Type B pancreatic cell (in vitro differentiated cells): ENCODE data around the gene ZNF345. TPM values are rescaled to one million over a fixed set of nuclear protein-coding genes. Genes with fewer than 3 reads are reported as not detected.

Source experiments
- DNase-seq: peaks from one replicate; pipeline ENCODE4 v3.0.0; 2021; ENCODE audit warnings: mixed read lengths; ENCODE audit not compliant: unreplicated experiment; ENCODE audit errors: extremely low spot score
- H3K27ac Mint-ChIP-seq: 2 replicates; pipeline ENCODE4 v1.8.0; 2021; ENCODE audit warnings: mild to moderate bottlenecking, mixed read lengths
- H3K27me3 Mint-ChIP-seq: 2 replicates; pipeline ENCODE4 v1.8.0; 2021; ENCODE audit warnings: mixed read lengths
- H3K36me3 Mint-ChIP-seq: 2 replicates; pipeline ENCODE4 v1.8.0; 2021; ENCODE audit warnings: mixed read lengths
- H3K4me1 Mint-ChIP-seq: one replicate; pipeline ENCODE4 v1.8.0; 2021; ENCODE audit warnings: mixed read lengths; ENCODE audit not compliant: unreplicated experiment
- H3K4me3 Mint-ChIP-seq: 2 replicates; pipeline ENCODE4 v1.8.0; 2021; ENCODE audit warnings: mild to moderate bottlenecking, mixed read lengths
- H3K9me3 Mint-ChIP-seq: 2 replicates; pipeline ENCODE4 v1.8.0; 2021; ENCODE audit warnings: mixed read lengths
- long read RNA-seq: library from polyadenylated mRNA; unstranded; transcript quantifications from one replicate; pipeline ENCODE4 v2.0.0, GENCODE V29; 2020
- total RNA-seq: library from RNA; stranded (reverse); gene quantifications from 2 replicates; pipeline ENCODE4 v1.2.1, GENCODE V29; 2021; ENCODE audit warnings: low replicate concordance
- TF ChIP-seq, protein P1 (sequence below): fragments of 200-600 bp; sonication (generic); conservative IDR thresholded peaks from 2 replicates; pipeline ENCODE4 v1.5.0; 2021; ENCODE audit warnings: antibody characterized with exemption, mild to moderate bottlenecking

Gene ZNF345
- total RNA-seq, result 10.9 and 12.5 TPM in 2 replicates
- long read RNA-seq, transcript ZNF345-202 (3 exons, 1,971 nt), result major isoform, 6 of 26 reads
- long read RNA-seq, partial matches to known transcripts, result 4 of 26 reads
- long read RNA-seq, other reads (novel, unspliced or antisense), result 14 of 26 reads

DNA sequence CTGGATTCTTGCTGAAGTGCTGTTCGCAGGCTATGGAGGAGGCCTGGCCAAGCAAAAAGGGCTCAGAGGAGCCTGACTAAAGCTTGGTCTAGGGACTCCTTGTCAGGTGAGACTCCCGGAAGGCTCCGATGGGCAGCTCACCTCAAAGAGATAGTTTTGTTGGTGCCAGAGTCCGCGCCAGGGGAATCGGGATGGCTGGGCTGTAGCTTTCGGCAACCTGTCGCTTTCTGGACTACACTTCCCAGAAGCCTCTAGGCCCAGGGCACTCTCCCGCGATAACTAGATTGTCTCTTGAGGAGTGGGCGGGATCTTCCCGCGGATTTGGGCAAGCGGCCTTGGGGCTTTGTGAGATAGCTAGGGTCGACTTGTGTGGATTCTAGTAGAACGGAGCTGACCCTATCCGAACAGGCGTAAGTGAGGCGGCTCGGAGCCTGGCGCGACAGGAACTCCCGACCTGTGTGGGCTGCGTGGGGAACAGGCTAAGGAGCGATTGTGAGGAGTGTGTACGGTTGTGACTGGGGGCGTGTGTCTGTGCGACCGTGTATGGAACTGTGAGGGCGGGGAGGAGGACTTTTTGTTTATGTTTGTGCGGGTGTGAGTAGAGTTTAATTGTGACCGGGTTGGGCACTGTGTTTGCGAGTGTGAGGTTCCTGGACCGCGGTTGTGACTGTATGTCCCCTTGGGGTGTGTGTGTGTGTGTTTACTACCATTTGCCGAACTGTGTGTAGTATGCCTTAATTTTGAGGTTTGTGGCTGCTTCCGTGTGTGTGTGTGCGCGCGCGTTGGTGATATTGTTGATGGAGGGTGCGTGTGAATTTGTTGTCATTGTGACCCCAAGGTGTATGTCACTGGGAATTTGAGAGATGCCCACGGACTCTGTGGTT, at the start of gene ZNF345:
Gene ZNF345, plus strand, starts transcription at position 318 of the 884 bp plus-strand sequence. CDS start 25,955 bp downstream, outside the sequence.
- H3K36me3 Mint-ChIP-seq, result peaks cover 31% of the 10 kb centered on the region

DNA sequence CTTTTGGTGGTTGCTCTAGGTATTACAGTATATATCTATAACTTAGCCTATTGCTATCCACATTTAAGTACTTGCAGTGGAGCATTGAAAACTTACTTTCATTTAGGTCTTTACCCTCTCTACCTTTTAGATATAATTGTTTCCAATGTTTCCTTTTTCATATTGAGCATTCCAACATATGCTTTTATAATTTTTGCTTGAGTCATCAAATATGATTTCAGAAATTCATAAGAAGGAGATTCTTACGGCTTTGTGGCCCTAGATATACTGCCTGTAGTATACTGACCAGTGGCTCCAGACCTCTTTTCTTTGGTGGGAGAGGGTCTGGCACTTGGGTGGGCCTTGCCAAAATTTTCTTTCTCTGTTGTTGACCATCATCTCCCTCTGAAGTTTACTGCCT, 45.3 kb upstream of the ZNF345 start:
- TF ChIP-seq, protein P1, sequence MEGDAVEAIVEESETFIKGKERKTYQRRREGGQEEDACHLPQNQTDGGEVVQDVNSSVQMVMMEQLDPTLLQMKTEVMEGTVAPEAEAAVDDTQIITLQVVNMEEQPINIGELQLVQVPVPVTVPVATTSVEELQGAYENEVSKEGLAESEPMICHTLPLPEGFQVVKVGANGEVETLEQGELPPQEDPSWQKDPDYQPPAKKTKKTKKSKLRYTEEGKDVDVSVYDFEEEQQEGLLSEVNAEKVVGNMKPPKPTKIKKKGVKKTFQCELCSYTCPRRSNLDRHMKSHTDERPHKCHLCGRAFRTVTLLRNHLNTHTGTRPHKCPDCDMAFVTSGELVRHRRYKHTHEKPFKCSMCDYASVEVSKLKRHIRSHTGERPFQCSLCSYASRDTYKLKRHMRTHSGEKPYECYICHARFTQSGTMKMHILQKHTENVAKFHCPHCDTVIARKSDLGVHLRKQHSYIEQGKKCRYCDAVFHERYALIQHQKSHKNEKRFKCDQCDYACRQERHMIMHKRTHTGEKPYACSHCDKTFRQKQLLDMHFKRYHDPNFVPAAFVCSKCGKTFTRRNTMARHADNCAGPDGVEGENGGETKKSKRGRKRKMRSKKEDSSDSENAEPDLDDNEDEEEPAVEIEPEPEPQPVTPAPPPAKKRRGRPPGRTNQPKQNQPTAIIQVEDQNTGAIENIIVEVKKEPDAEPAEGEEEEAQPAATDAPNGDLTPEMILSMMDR, result no peak
- peaks cover 33% of the 10 kb centered on the region for H3K36me3 Mint-ChIP-seq
- H3K4me3 Mint-ChIP-seq, result no peak overlapping the region
- peaks cover 16% of the 10 kb centered on the region for H3K9me3 Mint-ChIP-seq
- no peak for DNase-seq
- no peaks in the 10 kb centered on the region for H3K4me1 Mint-ChIP-seq
- no peak overlapping the region for H3K27ac Mint-ChIP-seq
- H3K27me3 Mint-ChIP-seq, result no peaks in the 10 kb centered on the region

More for the DNA sequence above, at the start of gene ZNF345:
- Mint-ChIP-seq H3K9me3 (peaks cover 13% of the 10 kb centered on the region), H3K27ac (no peak within 1 kb of the TSS), H3K4me3 (no peak within 1 kb of the TSS), H3K4me1 (no peaks in the 10 kb centered on the region), H3K27me3 (no peaks in the 10 kb centered on the region)
- TF ChIP-seq, protein P1, result no peak
- peak; percentile 87 for DNase-seq

GRCh38 chr19:36807029-36807428, 43.6 kb upstream of the ZNF345 start:
- H3K4me1 Mint-ChIP-seq, result no peaks in the 10 kb centered on the region
- peaks cover 16% of the 10 kb centered on the region for H3K9me3 Mint-ChIP-seq
- H3K27me3 Mint-ChIP-seq, result no peaks in the 10 kb centered on the region
- no peak overlapping the region for H3K27ac Mint-ChIP-seq
- H3K4me3 Mint-ChIP-seq, result no peak overlapping the region
- peaks cover 44% of the 10 kb centered on the region for H3K36me3 Mint-ChIP-seq
- TF ChIP-seq, protein P1, result no peak
- no peak for DNase-seq

DNA sequence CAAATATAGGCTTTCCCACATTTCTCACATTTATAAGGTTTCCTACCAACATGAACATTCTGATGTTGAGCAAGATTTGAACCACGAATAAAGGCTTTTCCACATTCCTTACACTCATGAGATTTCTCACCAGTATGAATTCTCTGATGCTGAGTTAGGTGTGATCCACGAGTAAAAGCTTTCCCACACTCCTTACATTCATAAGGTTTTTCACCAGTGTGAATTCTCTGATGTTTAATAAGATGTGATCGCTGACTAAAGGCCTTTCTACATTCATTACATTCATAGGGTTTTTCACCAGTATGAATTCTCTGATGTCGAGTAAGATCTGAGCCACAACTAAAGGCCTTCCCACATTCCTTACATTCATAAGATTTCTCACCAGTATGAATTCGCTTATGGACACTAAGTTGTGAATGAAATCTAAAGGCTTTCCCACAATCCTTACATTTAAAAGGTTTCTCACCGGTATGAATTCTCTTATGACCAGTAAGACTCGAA, 31.5 kb upstream of the ZNF345 start:
- no peak overlapping the region for H3K4me3 Mint-ChIP-seq
- TF ChIP-seq, protein P1, result no peak
- peaks cover 20% of the 10 kb centered on the region for H3K9me3 Mint-ChIP-seq
- no peaks in the 10 kb centered on the region for H3K27me3 Mint-ChIP-seq
- peaks cover 59% of the 10 kb centered on the region for H3K36me3 Mint-ChIP-seq
- no peaks in the 10 kb centered on the region for H3K4me1 Mint-ChIP-seq
- DNase-seq, result no peak
- H3K27ac Mint-ChIP-seq, result no peak overlapping the region

DNA sequence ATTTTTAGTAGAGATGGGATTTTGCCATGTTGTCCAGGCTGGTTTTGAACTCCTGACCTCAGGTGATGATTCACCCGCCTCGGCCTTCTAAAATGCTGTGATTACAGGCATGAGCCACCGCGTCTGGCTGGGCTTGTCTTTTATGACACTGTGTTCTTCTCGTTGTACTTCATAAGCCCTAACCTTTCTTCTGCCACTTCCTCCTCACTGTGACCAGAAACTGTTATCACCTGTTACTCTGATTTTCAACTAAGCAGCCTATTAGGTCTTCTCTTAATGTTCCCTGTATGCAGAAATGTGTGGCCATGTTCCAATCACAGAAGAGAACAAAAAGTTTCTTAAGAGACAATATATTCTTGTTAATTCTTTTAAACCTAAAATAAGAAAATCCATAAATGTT, 28.9 kb upstream of the ZNF345 start:
- DNase-seq, result no peak
- Mint-ChIP-seq H3K27ac (no peak overlapping the region), H3K4me3 (no peak overlapping the region), H3K27me3 (no peaks in the 10 kb centered on the region), H3K9me3 (peaks cover 31% of the 10 kb centered on the region), H3K4me1 (no peaks in the 10 kb centered on the region), H3K36me3 (peaks cover 72% of the 10 kb centered on the region)
- TF ChIP-seq, protein P1, result no peak
